IPS-18a (cell line): ENCODE results near the gene OTOS.

ENCODE experiments used
- H3K27ac ChIP-seq: one replicate; pipeline ENCODE4 v1.5.1; 2013; ENCODE audit warnings: low read length
- H3K27me3 ChIP-seq: one replicate; pipeline ENCODE4 v1.6.1; 2013; ENCODE audit warnings: mild to moderate bottlenecking, low read length; ENCODE audit not compliant: control insufficient read depth, insufficient read depth
- H3K36me3 ChIP-seq: one replicate; pipeline ENCODE4 v1.6.1; 2013; ENCODE audit warnings: low read depth, low read length; ENCODE audit not compliant: control insufficient read depth
- H3K4me1 ChIP-seq: one replicate; pipeline ENCODE4 v1.6.1; 2013; ENCODE audit warnings: low read depth, low read length; ENCODE audit not compliant: control insufficient read depth
- H3K4me3 ChIP-seq: one replicate; pipeline ENCODE4 v1.5.1; 2013; ENCODE audit warnings: low read length
- H3K9ac ChIP-seq: one replicate; pipeline ENCODE4 v1.6.1; 2013; ENCODE audit warnings: mild to moderate bottlenecking, low read length, moderate library complexity
- H3K9me3 ChIP-seq: one replicate; pipeline ENCODE4 v1.6.1; 2013; ENCODE audit warnings: low read depth, low read length; ENCODE audit not compliant: control insufficient read depth

The OTOS gene

GRCh38 chr2:240179186-240179815 is 38.8 kb upstream of the OTOS start:
- Histone ChIP-seq H3K9ac (no peak overlapping the region), H3K27me3 (no peaks in the 10 kb centered on the region), H3K4me3 (no peak overlapping the region), H3K4me1 (no peaks in the 10 kb centered on the region), H3K36me3 (no peaks in the 10 kb centered on the region), H3K9me3 (no peaks in the 10 kb centered on the region), H3K27ac (no peak overlapping the region)

- Histone ChIP-seq H3K27ac (no peak overlapping the region), H3K36me3 (no peaks in the 10 kb centered on the region), H3K9ac (no peak overlapping the region), H3K9me3 (no peaks in the 10 kb centered on the region), H3K27me3 (no peaks in the 10 kb centered on the region), H3K4me1 (no peaks in the 10 kb centered on the region), H3K4me3 (no peak overlapping the region)
Measured at GRCh38 chr2:240178564-240178963, 38.1 kb upstream of the OTOS start.

GRCh38 chr2:240174496-240174895 is 34.0 kb upstream of the OTOS start:
- Histone ChIP-seq H3K9me3 (no peaks in the 10 kb centered on the region), H3K27ac (no peak overlapping the region), H3K9ac (no peak overlapping the region), H3K36me3 (no peaks in the 10 kb centered on the region), H3K27me3 (no peaks in the 10 kb centered on the region), H3K4me3 (no peak overlapping the region), H3K4me1 (no peaks in the 10 kb centered on the region)

- Histone ChIP-seq H3K4me3 (no peak overlapping the region), H3K4me1 (no peaks in the 10 kb centered on the region), H3K27me3 (no peaks in the 10 kb centered on the region), H3K36me3 (no peaks in the 10 kb centered on the region), H3K9me3 (no peaks in the 10 kb centered on the region), H3K27ac (no peak overlapping the region), H3K9ac (no peak overlapping the region)
Measured at GRCh38 chr2:240172071-240172895, 31.8 kb upstream of the OTOS start.

GRCh38 chr2:240170883-240171282 is 30.4 kb upstream of the OTOS start:
- H3K9ac ChIP-seq, result no peak overlapping the region
- H3K36me3 ChIP-seq, result no peaks in the 10 kb centered on the region
- H3K27me3 ChIP-seq, result no peaks in the 10 kb centered on the region
- H3K9me3 ChIP-seq, result no peaks in the 10 kb centered on the region
- H3K4me1 ChIP-seq, result no peaks in the 10 kb centered on the region
- H3K4me3 ChIP-seq, result no peak overlapping the region
- H3K27ac ChIP-seq, result no peak overlapping the region

GRCh38 chr2:240170354-240170735 is 29.9 kb upstream of the OTOS start:
- Histone ChIP-seq H3K4me3 (no peak overlapping the region), H3K4me1 (no peaks in the 10 kb centered on the region), H3K27ac (no peak overlapping the region), H3K36me3 (no peaks in the 10 kb centered on the region), H3K9me3 (no peaks in the 10 kb centered on the region), H3K9ac (no peak overlapping the region), H3K27me3 (no peaks in the 10 kb centered on the region)

GRCh38 chr2:240169486-240170353 is 29.3 kb upstream of the OTOS start:
- Histone ChIP-seq H3K36me3 (no peaks in the 10 kb centered on the region), H3K27ac (no peak overlapping the region), H3K27me3 (no peaks in the 10 kb centered on the region), H3K4me1 (no peaks in the 10 kb centered on the region), H3K9me3 (no peaks in the 10 kb centered on the region), H3K4me3 (no peak overlapping the region), H3K9ac (no peak overlapping the region)

GRCh38 chr2:240168546-240169361 is 28.3 kb upstream of the OTOS start:
- Histone ChIP-seq H3K9ac (no peak overlapping the region), H3K27ac (no peak overlapping the region), H3K27me3 (no peaks in the 10 kb centered on the region), H3K4me1 (no peaks in the 10 kb centered on the region), H3K36me3 (no peaks in the 10 kb centered on the region), H3K4me3 (no peak overlapping the region), H3K9me3 (no peaks in the 10 kb centered on the region)

- Histone ChIP-seq H3K9me3 (no peaks in the 10 kb centered on the region), H3K36me3 (no peaks in the 10 kb centered on the region), H3K4me3 (no peak overlapping the region), H3K9ac (no peak overlapping the region), H3K27me3 (no peaks in the 10 kb centered on the region), H3K4me1 (no peaks in the 10 kb centered on the region), H3K27ac (no peak overlapping the region)
Measured at GRCh38 chr2:240168041-240168440, 27.6 kb upstream of the OTOS start.

GRCh38 chr2:240167588-240167880 is 27.1 kb upstream of the OTOS start:
- no peak overlapping the region for H3K9ac ChIP-seq
- H3K27me3 ChIP-seq, result no peaks in the 10 kb centered on the region
- no peaks in the 10 kb centered on the region for H3K4me1 ChIP-seq
- no peaks in the 10 kb centered on the region for H3K9me3 ChIP-seq
- H3K36me3 ChIP-seq, result no peaks in the 10 kb centered on the region
- no peak overlapping the region for H3K4me3 ChIP-seq
- H3K27ac ChIP-seq, result no peak overlapping the region
